HEK293 (cell line): ENCODE measurements around the gene ENDOV.

Experiments used
- CTCF ChIA-PET: fragments of 350-600 bp; formaldehyde crosslinking; extraction: SDS; loops from one replicate; lab custom pipeline; 2021; ENCODE audit warnings: antibody characterized with exemption; lab: Yijun Ruan, JAX
- POLR2A ChIA-PET: fragments of 300-600 bp; formaldehyde crosslinking; extraction: SDS; loops from one replicate; lab custom pipeline; 2020; ENCODE audit warnings: antibody characterized with exemption, inconsistent platforms; lab: Yijun Ruan, JAX
- H3K27ac ChIP-seq: fragments of 200-500 bp; sonication (Bioruptor generic); 2 replicates; pipeline ENCODE4 v1.5.1; 2014; ENCODE audit warnings: low read depth, low read length, control low read depth, inconsistent platforms; ENCODE audit errors: extremely low read depth
- H3K36me3 ChIP-seq, 2 experiments: fragments of 200-500 bp in 1 of 2; sonication (Bioruptor generic) in 1 of 2; 1 replicate in 1 of 2; 2 replicates in 1 of 2; pipeline ENCODE4 v1.5.1; 2014 to 2017; ENCODE audit warnings: inconsistent platforms in 2 of 2, low read length in 2 of 2; ENCODE audit not compliant: control insufficient read depth in 2 of 2, insufficient read depth in 1 of 2
- H3K4me1 ChIP-seq: fragments of 200-500 bp; sonication (Bioruptor generic); 2 replicates; pipeline ENCODE4 v1.5.1; 2014; ENCODE audit warnings: mild to moderate bottlenecking, low read length, inconsistent platforms; ENCODE audit not compliant: control insufficient read depth, insufficient read depth
- H3K4me3 ChIP-seq: 2 replicates; pipeline ENCODE4 v1.5.1; 2011; ENCODE audit warnings: low read depth, mild to moderate bottlenecking, control low read depth, low read length, moderate library complexity
- H3K9me3 ChIP-seq: fragments of 200-500 bp; sonication (Bioruptor generic); 2 replicates; pipeline ENCODE4 v1.5.1; 2014; ENCODE audit warnings: low read depth, low read length, inconsistent platforms; ENCODE audit not compliant: control insufficient read depth, insufficient read depth
- FEZF1 ChIP-seq: fragments of 450-650 bp; formaldehyde crosslinking; IDR thresholded peaks from 2 replicates; pipeline ENCODE4 v1.5.1; 2016; ENCODE audit warnings: missing biosample characterization, missing genetic modification characterization
- SP3 ChIP-seq: fragments of 450-650 bp; formaldehyde crosslinking; IDR thresholded peaks from 2 replicates; pipeline ENCODE4 v1.5.1; 2016; ENCODE audit warnings: missing biosample characterization, missing genetic modification characterization
- ZBTB17 ChIP-seq: fragments of 450-650 bp; formaldehyde crosslinking; IDR thresholded peaks from 2 replicates; pipeline ENCODE4 v1.5.1; 2016; ENCODE audit warnings: missing biosample characterization, missing genetic modification characterization
- ZBTB7A ChIP-seq: fragments of 450-650 bp; formaldehyde crosslinking; IDR thresholded peaks from 2 replicates; pipeline ENCODE4 v1.5.1; 2016; ENCODE audit warnings: low read depth, missing biosample characterization, missing genetic modification characterization
- ZEB2 ChIP-seq: fragments of 450-650 bp; formaldehyde crosslinking; IDR thresholded peaks from 2 replicates; pipeline ENCODE4 v1.5.1; 2016; ENCODE audit warnings: missing biosample characterization, missing genetic modification characterization
- ZFP69B ChIP-seq: fragments of 450-650 bp; formaldehyde crosslinking; IDR thresholded peaks from 2 replicates; pipeline ENCODE4 v1.5.1; 2016; ENCODE audit warnings: missing biosample characterization, missing genetic modification characterization
- ZNF132 ChIP-seq: fragments of 450-650 bp; formaldehyde crosslinking; IDR thresholded peaks from 2 replicates; pipeline ENCODE4 v1.5.1; 2017; ENCODE audit warnings: missing biosample characterization, missing genetic modification characterization, borderline replicate concordance
- ZNF19 ChIP-seq: fragments of 450-650 bp; formaldehyde crosslinking; IDR thresholded peaks from 2 replicates; pipeline ENCODE4; 2016; ENCODE audit warnings: missing biosample characterization, missing genetic modification characterization, low read depth
- ZNF423 ChIP-seq: fragments of 450-650 bp; formaldehyde crosslinking; IDR thresholded peaks from 2 replicates; pipeline ENCODE4 v1.5.1; 2016; ENCODE audit warnings: missing biosample characterization, missing genetic modification characterization
- ZNF596 ChIP-seq: fragments of 450-650 bp; IDR thresholded peaks from 2 replicates; pipeline ENCODE4 v1.5.0; 2018; ENCODE audit warnings: missing biosample characterization, mild to moderate bottlenecking, missing genetic modification characterization, moderate library complexity
- ZNF600 ChIP-seq: fragments of 450-650 bp; formaldehyde crosslinking; IDR thresholded peaks from 2 replicates; pipeline ENCODE4 v1.5.1; 2016; ENCODE audit warnings: missing biosample characterization, missing genetic modification characterization
- TF ChIP-seq, protein P1 (sequence below): fragments of 450-650 bp; formaldehyde crosslinking; IDR thresholded peaks from 2 replicates; pipeline ENCODE4 v1.5.1; 2016; ENCODE audit warnings: missing biosample characterization, missing genetic modification characterization
- TF ChIP-seq, protein P2 (sequence below): fragments of 450-650 bp; formaldehyde crosslinking; IDR thresholded peaks from 2 replicates; pipeline ENCODE4 v1.5.1; 2016; ENCODE audit warnings: missing biosample characterization, missing genetic modification characterization
- TF ChIP-seq, protein P3 (sequence below): fragments of 450-650 bp; formaldehyde crosslinking; IDR thresholded peaks from 2 replicates; pipeline ENCODE4 v1.5.1; 2016; ENCODE audit warnings: missing biosample characterization, missing genetic modification characterization
- TF ChIP-seq, protein P4 (sequence below): fragments of 450-650 bp; formaldehyde crosslinking; IDR thresholded peaks from 2 replicates; pipeline ENCODE4 v1.5.1; 2016; ENCODE audit warnings: missing biosample characterization, missing genetic modification characterization
- TF ChIP-seq, protein P5 (sequence below): fragments of 450-650 bp; formaldehyde crosslinking; IDR thresholded peaks from 2 replicates; pipeline ENCODE4 v1.5.1; 2016; ENCODE audit warnings: missing biosample characterization, missing genetic modification characterization
- TF ChIP-seq, protein P6 (sequence below): fragments of 450-650 bp; formaldehyde crosslinking; IDR thresholded peaks from 2 replicates; pipeline ENCODE4 v1.5.1; 2016; ENCODE audit warnings: missing biosample characterization, missing genetic modification characterization

Gene ENDOV

DNA sequence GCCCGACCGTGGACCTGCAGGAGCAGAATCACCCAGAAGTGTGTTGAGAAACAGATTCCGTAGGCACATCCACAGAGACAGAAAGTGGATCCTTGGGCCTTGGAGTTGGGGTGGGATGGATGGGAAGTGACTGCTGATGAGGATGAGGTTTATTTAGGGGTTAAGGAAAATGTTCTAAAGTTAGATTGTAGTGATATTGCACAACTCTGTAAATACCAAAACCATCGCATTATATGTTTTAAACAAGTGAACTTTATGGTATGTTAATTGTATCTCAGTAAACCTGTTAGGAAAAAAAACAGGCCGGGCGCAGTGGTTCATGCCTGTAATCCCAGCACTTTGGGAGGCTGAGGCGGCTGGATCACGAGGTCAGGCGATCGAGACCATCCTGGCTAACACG is 3.6 kb downstream of the ENDOV start (continued):
- no peak for TF ChIP-seq ZNF600 (tag by site-specific recombination)
- TF ChIP-seq, protein P1, sequence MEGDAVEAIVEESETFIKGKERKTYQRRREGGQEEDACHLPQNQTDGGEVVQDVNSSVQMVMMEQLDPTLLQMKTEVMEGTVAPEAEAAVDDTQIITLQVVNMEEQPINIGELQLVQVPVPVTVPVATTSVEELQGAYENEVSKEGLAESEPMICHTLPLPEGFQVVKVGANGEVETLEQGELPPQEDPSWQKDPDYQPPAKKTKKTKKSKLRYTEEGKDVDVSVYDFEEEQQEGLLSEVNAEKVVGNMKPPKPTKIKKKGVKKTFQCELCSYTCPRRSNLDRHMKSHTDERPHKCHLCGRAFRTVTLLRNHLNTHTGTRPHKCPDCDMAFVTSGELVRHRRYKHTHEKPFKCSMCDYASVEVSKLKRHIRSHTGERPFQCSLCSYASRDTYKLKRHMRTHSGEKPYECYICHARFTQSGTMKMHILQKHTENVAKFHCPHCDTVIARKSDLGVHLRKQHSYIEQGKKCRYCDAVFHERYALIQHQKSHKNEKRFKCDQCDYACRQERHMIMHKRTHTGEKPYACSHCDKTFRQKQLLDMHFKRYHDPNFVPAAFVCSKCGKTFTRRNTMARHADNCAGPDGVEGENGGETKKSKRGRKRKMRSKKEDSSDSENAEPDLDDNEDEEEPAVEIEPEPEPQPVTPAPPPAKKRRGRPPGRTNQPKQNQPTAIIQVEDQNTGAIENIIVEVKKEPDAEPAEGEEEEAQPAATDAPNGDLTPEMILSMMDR (tag by site-specific recombination), result no peak
- TF ChIP-seq, protein P2, sequence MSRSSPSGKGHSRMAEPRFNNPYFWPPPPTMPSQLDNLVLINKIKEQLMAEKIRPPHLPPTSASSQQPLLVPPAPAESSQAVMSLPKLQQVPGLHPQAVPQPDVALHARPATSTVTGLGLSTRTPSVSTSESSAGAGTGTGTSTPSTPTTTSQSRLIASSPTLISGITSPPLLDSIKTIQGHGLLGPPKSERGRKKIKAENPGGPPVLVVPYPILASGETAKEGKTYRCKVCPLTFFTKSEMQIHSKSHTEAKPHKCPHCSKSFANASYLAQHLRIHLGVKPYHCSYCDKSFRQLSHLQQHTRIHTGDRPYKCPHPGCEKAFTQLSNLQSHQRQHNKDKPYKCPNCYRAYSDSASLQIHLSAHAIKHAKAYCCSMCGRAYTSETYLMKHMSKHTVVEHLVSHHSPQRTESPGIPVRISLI, result no peak
- TF ChIP-seq ZFP69B (tag by site-specific recombination), result no peak
- TF ChIP-seq ZNF19, result no peak

DNA sequence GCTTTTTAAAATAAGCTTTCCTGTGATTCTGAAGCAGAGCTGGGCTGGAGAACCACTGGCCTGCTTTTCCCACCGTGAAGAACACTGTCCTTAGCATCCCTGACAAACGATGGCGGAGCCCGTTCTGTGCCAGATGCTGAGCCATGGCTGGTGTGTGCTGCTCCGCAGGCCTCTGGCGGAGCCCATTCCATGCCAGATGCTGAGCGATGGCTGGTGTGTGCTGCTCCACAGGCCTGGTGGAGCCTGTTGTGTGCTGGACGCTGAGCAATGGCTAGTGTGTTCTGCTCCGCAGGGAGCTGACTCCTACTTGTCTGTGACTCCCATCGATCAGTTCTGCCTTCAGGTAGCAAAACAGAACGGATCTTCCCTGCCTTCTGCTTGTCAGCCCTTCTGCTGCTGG is 4.3 kb downstream of the ENDOV start:
- CTCF ChIA-PET, result interaction anchor here (0.6 to 1.6 kb wide), 2 partner anchors 337 to 612 kb away, joined by 4 to 6 read pairs; no protein-coding TSS in a partner anchor
- H3K36me3 ChIP-seq, result peaks cover 7 to 30% of the 10 kb centered on the region in 2 experiments; a peak in 2 of 3 replicates
- H3K27ac ChIP-seq, result no peak overlapping the region
- H3K4me1 ChIP-seq, result peaks cover 3% of the 10 kb centered on the region
- no peak overlapping the region for H3K4me3 ChIP-seq
- TF ChIP-seq ZBTB7A (tag by site-specific recombination) (no peak), ZNF600 (tag by site-specific recombination) (peak; percentile 74; the same call in 1 of the 2 replicates), SP3 (no peak), ZNF132 (no peak), ZBTB17 (peak; percentile 45), ZNF423 (no peak)
- POLR2A ChIA-PET, result interaction anchor here (0.6 to 1.4 kb wide), 3 partner anchors 35 to 687 kb away, joined by 3 to 4 read pairs (median 3); no protein-coding TSS in a partner anchor
- no peaks in the 10 kb centered on the region for H3K9me3 ChIP-seq

DNA sequence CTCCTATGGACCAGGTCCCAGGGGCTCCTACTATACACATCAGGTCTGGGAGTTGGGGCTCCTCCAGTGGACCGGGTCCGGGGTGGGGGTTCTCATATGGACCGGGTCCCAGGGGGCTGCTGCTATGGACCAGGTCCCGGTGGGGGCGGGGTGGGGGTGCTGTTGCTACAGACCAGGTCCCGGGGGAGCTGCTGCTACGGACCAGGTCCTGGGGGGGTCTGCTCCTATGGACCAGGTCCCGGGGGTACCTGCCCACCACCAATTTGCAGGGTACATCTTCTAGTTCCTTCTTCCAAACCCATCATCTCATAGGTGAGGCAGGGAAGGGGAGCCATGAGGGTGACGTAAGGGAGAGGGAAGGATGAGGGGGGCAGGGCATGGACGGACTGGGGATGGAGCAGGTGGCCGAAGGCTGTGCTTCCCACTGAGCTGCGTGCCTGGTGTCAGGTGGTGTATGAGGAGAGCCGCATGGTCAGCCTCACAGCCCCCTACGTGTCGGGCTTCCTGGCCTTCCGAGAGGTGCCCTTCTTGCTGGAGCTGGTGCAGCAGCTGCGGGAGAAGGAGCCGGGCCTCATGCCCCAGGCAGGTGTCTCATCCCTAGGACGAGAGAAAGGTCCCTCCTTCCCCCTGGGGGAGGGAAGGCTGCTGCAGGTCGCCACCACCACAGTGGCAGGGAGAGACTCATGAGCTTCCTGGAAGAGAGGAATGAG is 6.6 kb downstream of the ENDOV start:
- POLR2A ChIA-PET, result no interaction called here
- TF ChIP-seq FEZF1 (tag by site-specific recombination), result no peak
- TF ChIP-seq, protein P3, sequence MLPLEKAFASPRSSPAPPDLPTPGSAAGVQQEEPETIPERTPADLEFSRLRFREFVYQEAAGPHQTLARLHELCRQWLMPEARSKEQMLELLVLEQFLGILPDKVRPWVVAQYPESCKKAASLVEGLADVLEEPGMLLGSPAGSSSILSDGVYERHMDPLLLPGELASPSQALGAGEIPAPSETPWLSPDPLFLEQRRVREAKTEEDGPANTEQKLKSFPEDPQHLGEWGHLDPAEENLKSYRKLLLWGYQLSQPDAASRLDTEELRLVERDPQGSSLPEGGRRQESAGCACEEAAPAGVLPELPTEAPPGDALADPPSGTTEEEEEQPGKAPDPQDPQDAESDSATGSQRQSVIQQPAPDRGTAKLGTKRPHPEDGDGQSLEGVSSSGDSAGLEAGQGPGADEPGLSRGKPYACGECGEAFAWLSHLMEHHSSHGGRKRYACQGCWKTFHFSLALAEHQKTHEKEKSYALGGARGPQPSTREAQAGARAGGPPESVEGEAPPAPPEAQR, result no peak
- no peak for TF ChIP-seq ZEB2 (tag by site-specific recombination)
- TF ChIP-seq, protein P4, sequence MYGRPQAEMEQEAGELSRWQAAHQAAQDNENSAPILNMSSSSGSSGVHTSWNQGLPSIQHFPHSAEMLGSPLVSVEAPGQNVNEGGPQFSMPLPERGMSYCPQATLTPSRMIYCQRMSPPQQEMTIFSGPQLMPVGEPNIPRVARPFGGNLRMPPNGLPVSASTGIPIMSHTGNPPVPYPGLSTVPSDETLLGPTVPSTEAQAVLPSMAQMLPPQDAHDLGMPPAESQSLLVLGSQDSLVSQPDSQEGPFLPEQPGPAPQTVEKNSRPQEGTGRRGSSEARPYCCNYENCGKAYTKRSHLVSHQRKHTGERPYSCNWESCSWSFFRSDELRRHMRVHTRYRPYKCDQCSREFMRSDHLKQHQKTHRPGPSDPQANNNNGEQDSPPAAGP, result no peak
- TF ChIP-seq, protein P5, sequence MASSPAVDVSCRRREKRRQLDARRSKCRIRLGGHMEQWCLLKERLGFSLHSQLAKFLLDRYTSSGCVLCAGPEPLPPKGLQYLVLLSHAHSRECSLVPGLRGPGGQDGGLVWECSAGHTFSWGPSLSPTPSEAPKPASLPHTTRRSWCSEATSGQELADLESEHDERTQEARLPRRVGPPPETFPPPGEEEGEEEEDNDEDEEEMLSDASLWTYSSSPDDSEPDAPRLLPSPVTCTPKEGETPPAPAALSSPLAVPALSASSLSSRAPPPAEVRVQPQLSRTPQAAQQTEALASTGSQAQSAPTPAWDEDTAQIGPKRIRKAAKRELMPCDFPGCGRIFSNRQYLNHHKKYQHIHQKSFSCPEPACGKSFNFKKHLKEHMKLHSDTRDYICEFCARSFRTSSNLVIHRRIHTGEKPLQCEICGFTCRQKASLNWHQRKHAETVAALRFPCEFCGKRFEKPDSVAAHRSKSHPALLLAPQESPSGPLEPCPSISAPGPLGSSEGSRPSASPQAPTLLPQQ (tag by site-specific recombination), result no peak
- TF ChIP-seq ZNF596 (tag by site-specific recombination), result no peak
- TF ChIP-seq, protein P6, sequence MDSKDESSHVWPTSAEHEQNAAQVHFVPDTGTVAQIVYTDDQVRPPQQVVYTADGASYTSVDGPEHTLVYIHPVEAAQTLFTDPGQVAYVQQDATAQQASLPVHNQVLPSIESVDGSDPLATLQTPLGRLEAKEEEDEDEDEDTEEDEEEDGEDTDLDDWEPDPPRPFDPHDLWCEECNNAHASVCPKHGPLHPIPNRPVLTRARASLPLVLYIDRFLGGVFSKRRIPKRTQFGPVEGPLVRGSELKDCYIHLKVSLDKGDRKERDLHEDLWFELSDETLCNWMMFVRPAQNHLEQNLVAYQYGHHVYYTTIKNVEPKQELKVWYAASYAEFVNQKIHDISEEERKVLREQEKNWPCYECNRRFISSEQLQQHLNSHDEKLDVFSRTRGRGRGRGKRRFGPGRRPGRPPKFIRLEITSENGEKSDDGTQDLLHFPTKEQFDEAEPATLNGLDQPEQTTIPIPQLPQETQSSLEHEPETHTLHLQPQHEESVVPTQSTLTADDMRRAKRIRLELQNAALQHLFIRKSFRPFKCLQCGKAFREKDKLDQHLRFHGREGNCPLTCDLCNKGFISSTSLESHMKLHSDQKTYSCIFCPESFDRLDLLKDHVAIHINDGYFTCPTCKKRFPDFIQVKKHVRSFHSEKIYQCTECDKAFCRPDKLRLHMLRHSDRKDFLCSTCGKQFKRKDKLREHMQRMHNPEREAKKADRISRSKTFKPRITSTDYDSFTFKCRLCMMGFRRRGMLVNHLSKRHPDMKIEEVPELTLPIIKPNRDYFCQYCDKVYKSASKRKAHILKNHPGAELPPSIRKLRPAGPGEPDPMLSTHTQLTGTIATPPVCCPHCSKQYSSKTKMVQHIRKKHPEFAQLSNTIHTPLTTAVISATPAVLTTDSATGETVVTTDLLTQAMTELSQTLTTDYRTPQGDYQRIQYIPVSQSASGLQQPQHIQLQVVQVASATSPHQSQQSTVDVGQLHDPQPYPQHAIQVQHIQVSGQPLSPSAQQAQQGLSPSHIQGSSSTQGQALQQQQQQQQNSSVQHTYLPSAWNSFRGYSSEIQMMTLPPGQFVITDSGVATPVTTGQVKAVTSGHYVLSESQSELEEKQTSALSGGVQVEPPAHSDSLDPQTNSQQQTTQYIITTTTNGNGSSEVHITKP (tag by site-specific recombination), result no peak

More for the DNA sequence above, 6.6 kb downstream of the ENDOV start:
- no peaks in the 10 kb centered on the region for H3K9me3 ChIP-seq
- no peaks in the 10 kb centered on the region for H3K4me1 ChIP-seq
- H3K27ac ChIP-seq, result no peak overlapping the region
- CTCF ChIA-PET, result no interaction called here
- no peak overlapping the region for H3K4me3 ChIP-seq
- peaks cover 6 to 30% of the 10 kb centered on the region in 2 experiments; a peak in 2 of 3 replicates for H3K36me3 ChIP-seq
